Karpas-422 (cell line): ENCODE measurements around the gene SMPX. TPM values are rescaled to one million over a fixed set of nuclear protein-coding genes. Genes with fewer than 3 reads are reported as not detected.

ENCODE experiments used
- DNase-seq: peaks from one replicate; pipeline ENCODE4 v3.0.0-alpha.2; 2015
- H2AFZ ChIP-seq: fragments of 200-600 bp; sonication (generic); 2 replicates; pipeline ENCODE4 v1.6.1; 2014; ENCODE audit warnings: antibody characterized with exemption, low read length, mixed read lengths
- H3K27ac ChIP-seq: fragments of 200-600 bp; sonication (generic); 2 replicates; pipeline ENCODE4 v1.5.1; 2014; ENCODE audit warnings: mild to moderate bottlenecking, low read length, moderate library complexity
- H3K27me3 ChIP-seq: fragments of 200-600 bp; sonication (generic); 2 replicates; pipeline ENCODE4 v1.6.1; 2014; ENCODE audit warnings: low read length, mixed read lengths
- H3K36me3 ChIP-seq: fragments of 200-600 bp; sonication (generic); 2 replicates; pipeline ENCODE4 v1.6.1; 2014; ENCODE audit warnings: low read length, mixed read lengths; ENCODE audit not compliant: insufficient read depth
- H3K4me1 ChIP-seq: fragments of 200-600 bp; sonication (generic); 2 replicates; pipeline ENCODE4 v1.6.1; 2014; ENCODE audit warnings: mild to moderate bottlenecking, low read length, mixed read lengths
- H3K4me2 ChIP-seq: fragments of 200-600 bp; sonication (generic); 2 replicates; pipeline ENCODE4 v1.6.1; 2014; ENCODE audit warnings: low read length, low read depth, mild to moderate bottlenecking; ENCODE audit not compliant: poor library complexity, severe bottlenecking
- H3K4me3 ChIP-seq: fragments of 200-600 bp; sonication (generic); 2 replicates; pipeline ENCODE4 v1.5.1; 2014; ENCODE audit warnings: mild to moderate bottlenecking, antibody characterized with exemption, low read length, mixed read lengths
- H3K79me2 ChIP-seq: fragments of 200-600 bp; sonication (generic); 2 replicates; pipeline ENCODE4 v1.6.1; 2014; ENCODE audit warnings: mild to moderate bottlenecking, low read length, mixed read lengths
- H3K9ac ChIP-seq: fragments of 200-600 bp; sonication (generic); 2 replicates; pipeline ENCODE4 v1.6.0; 2014; ENCODE audit warnings: low read length
- H3K9me2 ChIP-seq: fragments of 200-600 bp; sonication (generic), shearing (Covaris generic); replicated peaks from 2 replicates; pipeline ENCODE4 v1.6.0; 2014; ENCODE audit warnings: mild to moderate bottlenecking, low read length, moderate library complexity; ENCODE audit not compliant: insufficient read depth
- H3K9me3 ChIP-seq: fragments of 300-700, 200-600 bp; sonication (generic); 2 replicates; pipeline ENCODE4 v1.6.1; 2014; ENCODE audit warnings: low read length, mixed read lengths
- H4K20me1 ChIP-seq: fragments of 200-600 bp; sonication (generic); 2 replicates; pipeline ENCODE4 v1.6.1; 2014; ENCODE audit warnings: mild to moderate bottlenecking, antibody characterized with exemption, low read length, low read depth; ENCODE audit not compliant: insufficient read depth
- total RNA-seq: library from RNA; depleted of rRNA; stranded (reverse); fragments of >200 nt; shearing (Covaris generic); gene quantifications from 2 replicates; pipeline ENCODE4 v1.2.3, GENCODE V29; 2014; ENCODE audit warnings: low replicate concordance; rRNA removed

The SMPX gene
- not detected in 2 replicates for total RNA-seq

DNA sequence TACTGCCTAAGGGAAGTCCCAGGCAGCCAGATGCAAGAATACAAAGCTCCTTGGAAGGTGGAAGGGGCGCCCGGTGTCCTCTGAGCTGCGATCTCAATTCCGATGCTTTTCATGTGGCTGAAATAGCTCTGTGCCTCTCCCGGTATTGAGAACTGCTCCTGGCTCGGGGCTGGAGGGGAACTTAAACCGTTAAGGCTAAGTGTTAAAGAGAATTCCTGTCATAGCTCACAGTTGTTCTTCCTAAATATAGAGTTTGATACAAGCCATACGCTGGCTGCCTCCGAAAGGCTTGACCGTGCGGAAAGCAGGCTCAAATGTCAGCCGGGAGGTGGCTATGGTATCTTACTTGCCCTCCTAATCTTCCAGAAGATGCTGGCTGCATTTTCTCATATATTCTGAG lies at the start of gene SMPX:
SMPX (minus strand) TSS at position 157 of the 400 bp plus-strand sequence. CDS start 3,826 bp downstream, outside the sequence.
- Histone ChIP-seq H3K9me2 (no peaks in the 10 kb centered on the region), H3K4me3 (no peak within 1 kb of the TSS), H4K20me1 (no peaks in the 10 kb centered on the region), H2AFZ (no peak within 1 kb of the TSS), H3K36me3 (no peaks in the 10 kb centered on the region), H3K27ac (no peak within 1 kb of the TSS), H3K9me3 (no peaks in the 10 kb centered on the region), H3K27me3 (no peaks in the 10 kb centered on the region), H3K9ac (no peak within 1 kb of the TSS), H3K4me2 (no peak within 1 kb of the TSS), H3K4me1 (no peaks in the 10 kb centered on the region), H3K79me2 (no peaks in the 10 kb centered on the region)
- no peak for DNase-seq

DNA sequence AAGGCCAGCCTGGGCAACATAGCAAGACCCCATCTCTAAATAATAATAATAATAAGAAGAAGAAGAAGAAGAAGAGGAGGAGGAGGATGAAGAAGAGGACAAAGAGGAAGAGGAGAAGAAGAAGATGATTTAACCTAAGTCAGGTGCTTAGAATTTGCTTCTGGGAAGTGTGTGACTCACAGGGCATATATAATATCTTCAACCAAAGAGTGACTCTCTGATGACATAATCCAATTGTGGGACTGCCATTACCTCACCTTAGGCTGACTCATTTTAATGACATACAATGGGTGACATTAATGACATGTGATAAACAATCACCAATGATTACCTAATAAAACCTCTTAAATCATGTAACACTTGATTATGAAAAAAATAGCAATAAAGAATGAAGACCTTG lies 48.8 kb upstream of the SMPX start:
- Histone ChIP-seq H4K20me1 (no peaks in the 10 kb centered on the region), H3K79me2 (no peaks in the 10 kb centered on the region), H3K36me3 (no peaks in the 10 kb centered on the region), H3K4me1 (no peaks in the 10 kb centered on the region), H3K4me3 (no peak overlapping the region), H3K9me3 (peaks cover 4% of the 10 kb centered on the region; the same call in 1 of the 2 replicates), H3K27me3 (no peaks in the 10 kb centered on the region), H2AFZ (no peak overlapping the region), H3K9ac (no peak overlapping the region), H3K4me2 (no peak overlapping the region), H3K9me2 (no peaks in the 10 kb centered on the region), H3K27ac (no peak overlapping the region)
- no peak for DNase-seq

DNA sequence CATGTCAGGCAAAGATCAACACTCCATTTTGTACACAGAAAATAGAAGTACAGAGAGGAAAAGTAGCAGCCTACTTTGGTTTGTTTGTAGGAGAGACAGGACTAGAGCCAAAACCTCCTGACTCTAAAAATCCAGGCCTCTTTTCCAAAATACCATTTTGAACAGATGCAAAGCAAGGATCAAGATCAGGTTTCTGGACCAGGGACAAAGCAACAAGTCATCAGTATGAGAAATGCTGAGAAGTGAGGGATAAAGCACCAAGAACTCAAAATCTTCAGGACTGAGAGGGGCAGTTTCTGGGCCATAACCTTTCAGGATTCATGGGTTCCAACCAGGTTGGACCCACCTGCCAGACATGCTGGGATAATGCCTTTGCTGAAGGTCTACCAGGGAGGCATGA lies 44.9 kb upstream of the SMPX start:
- Histone ChIP-seq H3K36me3 (no peaks in the 10 kb centered on the region), H3K27ac (no peak overlapping the region), H3K79me2 (no peaks in the 10 kb centered on the region), H4K20me1 (no peaks in the 10 kb centered on the region), H3K9me2 (no peaks in the 10 kb centered on the region), H3K4me2 (no peak overlapping the region), H3K27me3 (no peaks in the 10 kb centered on the region), H2AFZ (no peak overlapping the region), H3K4me3 (no peak overlapping the region), H3K9me3 (no peaks in the 10 kb centered on the region), H3K9ac (no peak overlapping the region), H3K4me1 (no peaks in the 10 kb centered on the region)
- no peak for DNase-seq

DNA sequence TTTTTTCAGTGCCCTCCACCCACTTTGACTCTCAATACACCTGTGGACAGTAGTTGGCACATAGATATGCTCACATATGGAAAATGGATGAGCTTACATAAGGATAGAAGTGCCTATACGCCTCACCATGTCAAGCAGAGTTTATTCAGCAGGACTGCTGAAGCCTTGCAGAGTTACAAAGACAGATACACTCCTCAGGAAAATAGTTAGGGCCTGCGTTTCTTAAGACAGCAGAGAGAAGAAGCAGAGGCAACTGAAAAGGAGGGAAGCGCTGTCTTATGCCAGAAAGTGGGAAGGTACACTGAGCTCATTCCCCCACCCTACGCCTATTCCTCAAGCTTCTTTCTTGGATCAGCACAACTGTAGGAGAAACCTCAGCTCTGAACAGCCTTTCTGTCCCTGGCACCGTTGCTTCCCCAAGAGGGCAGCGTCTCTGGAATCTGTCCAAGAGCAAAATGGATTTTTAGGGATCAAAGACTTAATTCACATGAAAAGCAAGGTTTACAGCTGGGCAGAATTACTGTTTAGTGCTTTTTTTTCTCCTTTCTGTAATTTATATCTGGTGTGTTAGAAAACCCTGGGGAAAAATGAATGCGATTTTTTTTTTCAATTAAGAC lies 44.2 kb upstream of the SMPX start:
- Histone ChIP-seq H3K9ac (no peak overlapping the region), H3K4me1 (no peaks in the 10 kb centered on the region)
- no peak for DNase-seq

DNA sequence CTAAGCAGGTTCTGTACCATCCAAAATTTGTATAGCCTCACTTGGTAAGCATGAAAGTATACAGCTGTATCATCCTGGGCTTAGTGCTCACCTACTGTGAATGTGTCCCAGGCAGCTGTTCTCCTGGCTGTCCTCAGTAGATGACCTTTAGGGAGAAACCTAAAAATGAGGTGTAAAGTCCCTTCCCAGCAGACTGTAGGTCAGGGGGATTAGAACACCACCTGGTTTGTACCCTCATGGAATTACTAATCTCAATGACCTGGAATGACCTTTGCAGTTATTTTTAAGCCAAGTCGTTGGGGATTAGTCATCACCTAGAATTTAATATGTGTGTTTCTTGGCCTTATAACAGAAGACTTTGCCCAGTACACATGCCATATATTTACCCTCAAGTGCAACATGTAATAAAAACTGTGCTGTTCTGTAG lies 42.4 kb upstream of the SMPX start:
- no peaks in the 10 kb centered on the region for H3K9me3 ChIP-seq
- H3K79me2 ChIP-seq = no peaks in the 10 kb centered on the region
- no peaks in the 10 kb centered on the region for H3K36me3 ChIP-seq
- no peaks in the 10 kb centered on the region for H3K9me2 ChIP-seq
- H3K9ac ChIP-seq = no peak overlapping the region
- H2AFZ ChIP-seq = no peak overlapping the region
- H3K4me3 ChIP-seq = no peak overlapping the region
- H4K20me1 ChIP-seq = no peaks in the 10 kb centered on the region
- no peaks in the 10 kb centered on the region for H3K27me3 ChIP-seq
- DNase-seq = no peak
- H3K4me2 ChIP-seq = no peak overlapping the region
- H3K4me1 ChIP-seq = no peaks in the 10 kb centered on the region
- no peak overlapping the region for H3K27ac ChIP-seq

More for the DNA sequence above, 44.2 kb upstream of the SMPX start:
- Histone ChIP-seq H3K36me3 (no peaks in the 10 kb centered on the region), H3K79me2 (no peaks in the 10 kb centered on the region), H3K4me2 (no peak overlapping the region), H3K9me2 (no peaks in the 10 kb centered on the region), H3K27ac (no peak overlapping the region), H4K20me1 (no peaks in the 10 kb centered on the region), H3K9me3 (no peaks in the 10 kb centered on the region), H3K27me3 (no peaks in the 10 kb centered on the region), H3K4me3 (no peak overlapping the region), H2AFZ (no peak overlapping the region)

DNA sequence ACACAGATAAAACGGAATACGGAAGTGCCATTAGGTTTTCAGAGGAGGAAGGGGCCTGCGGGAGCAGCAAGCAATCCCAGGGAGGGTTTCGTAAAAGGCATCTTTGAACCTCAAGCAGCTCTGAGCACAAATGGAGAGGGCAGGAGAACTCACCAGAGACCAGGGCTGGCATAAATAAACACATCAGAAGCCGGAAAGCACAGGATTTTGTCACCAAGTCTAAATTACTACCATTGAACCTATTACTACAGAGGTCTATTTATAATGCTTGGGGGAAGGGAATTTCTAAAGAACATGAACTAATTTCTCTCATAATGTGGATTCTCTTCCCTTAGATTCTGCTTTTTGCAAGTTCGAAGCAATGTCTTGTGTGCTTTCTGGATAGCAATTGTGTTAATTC lies 41.9 kb upstream of the SMPX start:
- Histone ChIP-seq H3K4me3 (no peak overlapping the region), H3K27me3 (no peaks in the 10 kb centered on the region), H3K4me1 (no peaks in the 10 kb centered on the region), H2AFZ (no peak overlapping the region), H3K36me3 (no peaks in the 10 kb centered on the region), H3K9ac (no peak overlapping the region), H3K79me2 (no peaks in the 10 kb centered on the region), H3K9me3 (no peaks in the 10 kb centered on the region), H3K4me2 (no peak overlapping the region), H3K9me2 (no peaks in the 10 kb centered on the region), H4K20me1 (no peaks in the 10 kb centered on the region), H3K27ac (no peak overlapping the region)
- no peak for DNase-seq

DNA sequence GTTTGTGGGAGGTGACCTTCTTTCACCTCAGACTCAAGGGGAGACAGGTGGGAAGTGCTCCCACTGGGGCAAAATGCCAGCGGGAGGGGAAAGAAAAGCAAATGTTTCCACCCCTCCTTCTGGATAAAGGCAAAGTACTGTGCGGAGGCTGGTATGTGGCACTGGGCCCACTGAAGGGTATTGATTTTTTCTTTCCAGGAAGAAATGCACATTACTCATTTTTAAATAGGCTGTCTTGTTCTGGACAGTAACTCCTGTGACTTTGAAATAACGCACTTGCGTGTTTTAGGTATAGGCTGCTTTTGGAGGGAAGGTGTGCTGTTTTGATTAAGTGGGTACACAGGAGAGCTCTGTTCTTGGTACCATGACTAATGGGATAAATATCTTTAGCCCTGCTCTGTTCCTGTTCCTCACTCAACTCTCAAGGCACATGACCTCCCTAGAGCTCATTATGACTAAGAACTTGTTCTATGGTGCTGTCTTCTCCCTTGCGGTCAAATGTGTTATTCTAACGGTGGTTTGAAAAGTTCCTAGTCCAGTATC lies 40.8 kb upstream of the SMPX start:
- Histone ChIP-seq H3K9me2 (no peaks in the 10 kb centered on the region), H3K9me3 (no peaks in the 10 kb centered on the region), H3K4me2 (no peak overlapping the region), H3K36me3 (no peaks in the 10 kb centered on the region), H3K4me3 (no peak overlapping the region), H3K27ac (no peak overlapping the region), H3K27me3 (no peaks in the 10 kb centered on the region), H3K79me2 (no peaks in the 10 kb centered on the region), H3K9ac (no peak overlapping the region), H4K20me1 (no peaks in the 10 kb centered on the region), H2AFZ (no peak overlapping the region), H3K4me1 (no peaks in the 10 kb centered on the region)
- no peak for DNase-seq

DNA sequence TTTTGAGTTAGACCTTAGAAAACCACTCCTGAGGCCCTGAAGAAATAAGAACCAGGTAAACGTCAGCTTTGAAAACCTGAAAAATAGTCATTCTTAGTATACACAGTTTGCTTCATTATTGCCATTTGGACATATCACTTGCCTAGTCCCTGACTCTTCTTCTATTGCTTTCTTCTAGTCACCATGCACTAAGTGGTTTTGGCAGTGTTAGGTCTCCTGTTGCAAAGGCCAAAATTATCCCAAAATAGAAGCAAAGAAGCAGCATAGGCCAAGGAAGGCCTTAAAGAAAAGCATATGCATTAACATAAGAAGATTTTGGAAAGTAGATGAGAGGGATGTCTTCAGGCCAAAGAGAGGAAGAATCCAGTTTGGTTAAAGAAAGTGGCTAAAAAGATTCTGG lies 24.1 kb upstream of the SMPX start:
- H3K9me2 ChIP-seq = no peaks in the 10 kb centered on the region
- DNase-seq = no peak
- no peaks in the 10 kb centered on the region for H3K36me3 ChIP-seq
- H4K20me1 ChIP-seq = no peaks in the 10 kb centered on the region
- H3K4me2 ChIP-seq = no peak overlapping the region
- H3K27me3 ChIP-seq = no peaks in the 10 kb centered on the region
- H3K27ac ChIP-seq = no peak overlapping the region
- H3K9me3 ChIP-seq = no peaks in the 10 kb centered on the region
- no peak overlapping the region for H3K4me3 ChIP-seq
- no peak overlapping the region for H3K9ac ChIP-seq
- no peak overlapping the region for H2AFZ ChIP-seq
- no peaks in the 10 kb centered on the region for H3K4me1 ChIP-seq
- H3K79me2 ChIP-seq = no peaks in the 10 kb centered on the region
